HEK293 (cell line): ENCODE measurements around the gene PAX7.

Source experiments
- CTCF ChIP-seq: fragments of 450-650 bp; formaldehyde crosslinking; IDR thresholded peaks from 2 replicates; pipeline ENCODE4 v1.5.1; 2016; ENCODE audit warnings: missing biosample characterization, missing genetic modification characterization
- KLF16 ChIP-seq: fragments of 450-650 bp; formaldehyde crosslinking; IDR thresholded peaks from 2 replicates; pipeline ENCODE4 v1.5.1; 2017; ENCODE audit warnings: missing biosample characterization, missing genetic modification characterization
- ZBTB21 ChIP-seq: fragments of 450-650 bp; formaldehyde crosslinking; IDR thresholded peaks from 2 replicates; pipeline ENCODE4 v1.5.1; 2017; ENCODE audit warnings: missing biosample characterization, missing genetic modification characterization
- ZNF24 ChIP-seq: fragments of 450-650 bp; formaldehyde crosslinking; IDR thresholded peaks from 2 replicates; pipeline ENCODE4 v1.5.1; 2016; ENCODE audit warnings: missing biosample characterization, missing genetic modification characterization
- ZNF610 ChIP-seq: fragments of 450-650 bp; formaldehyde crosslinking; IDR thresholded peaks from 2 replicates; pipeline ENCODE4 v1.5.1; 2016; ENCODE audit warnings: missing biosample characterization, missing genetic modification characterization, borderline replicate concordance
- TF ChIP-seq, protein P1 (sequence below): fragments of 450-650 bp; formaldehyde crosslinking; IDR thresholded peaks from 2 replicates; pipeline ENCODE4 v1.5.1; 2016; ENCODE audit warnings: missing biosample characterization, missing genetic modification characterization

DNA sequence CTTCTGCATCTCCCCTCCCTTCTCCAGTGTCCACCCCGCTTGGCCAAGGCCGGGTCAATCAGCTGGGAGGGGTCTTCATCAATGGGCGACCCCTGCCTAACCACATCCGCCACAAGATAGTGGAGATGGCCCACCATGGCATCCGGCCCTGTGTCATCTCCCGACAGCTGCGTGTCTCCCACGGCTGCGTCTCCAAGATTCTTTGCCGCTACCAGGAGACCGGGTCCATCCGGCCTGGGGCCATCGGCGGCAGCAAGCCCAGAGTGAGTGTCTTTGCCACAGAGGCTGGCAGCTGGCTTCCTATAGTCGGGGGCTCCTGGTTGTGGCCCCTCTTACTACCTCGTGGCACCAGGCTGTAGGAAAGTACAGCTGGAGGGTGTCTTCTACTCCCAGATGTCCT is 3.6 kb downstream of the PAX7 start:
- TF ChIP-seq KLF16 (no peak), ZNF610 (tag by site-specific recombination) (no peak), CTCF (tag by site-specific recombination) (no peak), ZBTB21 (tag by site-specific recombination) (no peak), ZNF24 (tag by site-specific recombination) (no peak)
- TF ChIP-seq, protein P1, sequence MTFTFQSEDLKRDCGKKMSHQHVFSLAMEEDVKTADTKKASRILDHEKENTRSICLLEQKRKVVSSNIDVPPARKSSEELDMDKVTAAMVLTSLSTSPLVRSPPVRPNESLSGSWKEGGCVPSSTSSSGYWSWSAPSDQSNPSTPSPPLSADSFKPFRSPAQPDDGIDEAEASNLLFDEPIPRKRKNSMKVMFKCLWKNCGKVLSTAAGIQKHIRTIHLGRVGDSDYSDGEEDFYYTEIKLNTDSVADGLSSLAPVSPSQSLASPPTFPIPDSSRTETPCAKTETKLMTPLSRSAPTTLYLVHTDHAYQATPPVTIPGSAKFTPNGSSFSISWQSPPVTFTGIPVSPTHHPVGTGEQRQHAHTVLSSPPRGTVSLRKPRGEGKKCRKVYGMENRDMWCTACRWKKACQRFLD: no peak
